MCF 10A (cell line): ENCODE measurements around the gene ZNF117. TPM values are rescaled to one million over a fixed set of nuclear protein-coding genes. Genes with fewer than 3 reads are reported as not detected.

ENCODE experiments used
- BruUV-seq: library from RNA; stranded (reverse); fragments of 400-500 nt; replicated peaks from 2 replicates; lab custom pipeline; 2021; lab: Mats Ljungman, UMichigan
- CTCF ChIA-PET: fragments of 300-600 bp; sonication (Branson Sonifier 250); formaldehyde crosslinking; extraction: SDS; loops from one replicate; lab custom pipeline; 2021; ENCODE audit warnings: antibody characterized with exemption, inconsistent platforms; lab: Yijun Ruan, JAX
- POLR2A ChIA-PET: fragments of 300-600, 350-650 bp; sonication (Branson Sonifier 250); formaldehyde crosslinking; extraction: SDS; loops from one replicate; lab custom pipeline; 2020; ENCODE audit warnings: antibody characterized with exemption, inconsistent platforms; lab: Yijun Ruan, JAX
- DNase-seq: peaks from one replicate; pipeline ENCODE4 v3.0.0-alpha.2; 2018; ENCODE audit not compliant: unreplicated experiment
- H3K27ac Mint-ChIP-seq: one replicate; pipeline ENCODE4 v1.8.0; 2022; ENCODE audit warnings: mild to moderate bottlenecking, low read depth, mixed read lengths; ENCODE audit not compliant: unreplicated experiment
- H3K27me3 Mint-ChIP-seq: one replicate; pipeline ENCODE4 v1.8.0; 2022; ENCODE audit warnings: mixed read lengths; ENCODE audit not compliant: insufficient read depth, unreplicated experiment
- H3K36me3 Mint-ChIP-seq: one replicate; pipeline ENCODE4 v1.8.0; 2022; ENCODE audit warnings: mild to moderate bottlenecking, moderate library complexity, mixed read lengths; ENCODE audit not compliant: insufficient read depth, unreplicated experiment
- H3K4me1 Mint-ChIP-seq: one replicate; pipeline ENCODE4 v1.8.0; 2022; ENCODE audit warnings: mixed read lengths; ENCODE audit not compliant: insufficient read depth, unreplicated experiment
- H3K4me3 Mint-ChIP-seq: one replicate; pipeline ENCODE4 v1.8.0; 2022; ENCODE audit warnings: mild to moderate bottlenecking, moderate library complexity, mixed read lengths; ENCODE audit not compliant: unreplicated experiment
- H3K9me3 Mint-ChIP-seq: one replicate; pipeline ENCODE4 v1.8.0; 2022; ENCODE audit warnings: mixed read lengths; ENCODE audit not compliant: unreplicated experiment
- intact Hi-C: fragments of 100-400 bp; cut with micrococcal nuclease; formaldehyde crosslinking; loops from 2 replicates; pipeline ENCODE4 v1.14.1; 2022
- total RNA-seq: library from RNA; stranded (reverse); gene quantifications from 2 replicates; pipeline ENCODE4 v1.2.3, GENCODE V29; 2022
- TF ChIP-seq, protein P1 (sequence below): fragments of 200-600 bp; IDR thresholded peaks from one replicate; pipeline ENCODE4 v1.8.0; 2022; ENCODE audit warnings: antibody characterized with exemption, mild to moderate bottlenecking; ENCODE audit not compliant: unreplicated experiment

The ZNF117 gene
- total RNA-seq, 1 experiment from 2014 or later = 3.2 TPM

DNA sequence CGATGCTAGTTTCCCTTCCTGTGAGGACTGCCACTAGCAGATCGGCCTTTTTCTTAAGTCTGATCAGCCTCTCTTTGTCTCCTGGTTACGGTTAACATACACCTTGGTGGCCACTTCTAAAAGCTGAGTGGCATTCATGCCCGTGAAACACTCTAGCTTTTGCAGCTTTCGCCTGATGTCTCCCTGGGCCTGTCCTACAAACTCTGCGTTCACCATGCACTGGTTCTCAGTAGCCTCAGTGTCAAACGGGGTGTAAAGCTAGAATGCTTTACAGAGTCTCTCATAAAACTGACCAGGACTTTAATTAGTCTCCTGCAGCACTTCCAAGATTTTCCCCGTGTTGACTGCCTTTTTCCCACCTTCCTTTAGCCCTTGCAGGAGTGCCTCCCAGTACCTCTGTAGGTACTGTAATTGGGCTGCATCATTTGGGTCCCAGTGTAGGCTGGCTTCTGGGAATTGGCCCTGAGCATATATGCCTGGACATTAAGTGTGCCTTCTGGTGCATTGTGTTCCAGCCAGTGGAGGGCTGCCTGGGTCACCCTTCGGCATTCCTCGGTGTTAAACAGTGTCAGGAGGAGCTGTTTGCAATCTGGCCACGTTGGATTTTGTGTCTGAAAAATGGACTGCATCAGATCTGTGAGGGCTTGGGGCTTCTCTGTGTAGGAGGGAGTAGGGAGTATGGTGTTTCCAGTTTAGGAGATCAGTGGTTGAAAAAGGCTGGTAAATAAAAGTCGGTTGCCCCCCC is 6.5 kb upstream of the ZNF117 start:
- Mint-ChIP-seq H3K27ac (no peak overlapping the region), H3K27me3 (no peaks in the 10 kb centered on the region), H3K4me1 (peaks cover 5% of the 10 kb centered on the region), H3K36me3 (peaks cover 27% of the 10 kb centered on the region), H3K4me3 (no peak overlapping the region), H3K9me3 (peaks cover 36% of the 10 kb centered on the region)
- ChIA-PET POLR2A (interaction anchor here (1.3 kb wide), 1 partner anchor 9 kb away, joined by 7 read pairs; the partner anchor contains the start of gene ERV3-1), CTCF (interaction anchor here (0.6 kb wide), 3 partner anchors 40 to 767 kb away, joined by 3 to 4 read pairs (median 3); no protein-coding TSS in a partner anchor)
- intact Hi-C loops = no loop called here
- no TSS peak for BruUV-seq
- DNase-seq = no peak
- TF ChIP-seq, protein P1, sequence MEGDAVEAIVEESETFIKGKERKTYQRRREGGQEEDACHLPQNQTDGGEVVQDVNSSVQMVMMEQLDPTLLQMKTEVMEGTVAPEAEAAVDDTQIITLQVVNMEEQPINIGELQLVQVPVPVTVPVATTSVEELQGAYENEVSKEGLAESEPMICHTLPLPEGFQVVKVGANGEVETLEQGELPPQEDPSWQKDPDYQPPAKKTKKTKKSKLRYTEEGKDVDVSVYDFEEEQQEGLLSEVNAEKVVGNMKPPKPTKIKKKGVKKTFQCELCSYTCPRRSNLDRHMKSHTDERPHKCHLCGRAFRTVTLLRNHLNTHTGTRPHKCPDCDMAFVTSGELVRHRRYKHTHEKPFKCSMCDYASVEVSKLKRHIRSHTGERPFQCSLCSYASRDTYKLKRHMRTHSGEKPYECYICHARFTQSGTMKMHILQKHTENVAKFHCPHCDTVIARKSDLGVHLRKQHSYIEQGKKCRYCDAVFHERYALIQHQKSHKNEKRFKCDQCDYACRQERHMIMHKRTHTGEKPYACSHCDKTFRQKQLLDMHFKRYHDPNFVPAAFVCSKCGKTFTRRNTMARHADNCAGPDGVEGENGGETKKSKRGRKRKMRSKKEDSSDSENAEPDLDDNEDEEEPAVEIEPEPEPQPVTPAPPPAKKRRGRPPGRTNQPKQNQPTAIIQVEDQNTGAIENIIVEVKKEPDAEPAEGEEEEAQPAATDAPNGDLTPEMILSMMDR = no peak

DNA sequence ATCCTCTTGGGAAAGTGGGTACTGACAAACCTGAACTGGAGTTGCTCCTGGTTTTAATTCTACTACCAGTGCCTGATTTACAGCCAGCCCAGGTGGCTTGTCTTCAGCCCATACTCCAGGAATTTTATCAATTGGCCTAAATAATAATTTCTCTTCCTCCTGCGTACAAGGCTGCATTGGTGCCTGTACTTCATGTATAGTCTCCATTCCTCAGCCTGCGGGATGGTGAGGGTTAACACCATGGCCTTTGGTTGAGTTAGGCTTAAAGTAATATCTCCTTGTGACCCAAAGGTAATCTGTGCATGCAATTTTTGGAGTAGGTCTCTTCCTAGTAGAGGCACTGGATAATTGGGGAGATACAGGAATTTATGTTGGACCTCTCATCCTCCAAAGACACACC is 5.5 kb upstream of the ZNF117 start:
- H3K4me1 Mint-ChIP-seq = peaks cover 5% of the 10 kb centered on the region
- TF ChIP-seq, protein P1 = no peak
- no peak overlapping the region for H3K27ac Mint-ChIP-seq
- ChIA-PET POLR2A (no interaction called here), CTCF (no interaction called here)
- H3K9me3 Mint-ChIP-seq = peaks cover 36% of the 10 kb centered on the region
- H3K4me3 Mint-ChIP-seq = no peak overlapping the region
- no peaks in the 10 kb centered on the region for H3K27me3 Mint-ChIP-seq
- H3K36me3 Mint-ChIP-seq = peaks cover 29% of the 10 kb centered on the region
- BruUV-seq = no TSS peak
- intact Hi-C loops = no loop called here
- DNase-seq = no peak

DNA sequence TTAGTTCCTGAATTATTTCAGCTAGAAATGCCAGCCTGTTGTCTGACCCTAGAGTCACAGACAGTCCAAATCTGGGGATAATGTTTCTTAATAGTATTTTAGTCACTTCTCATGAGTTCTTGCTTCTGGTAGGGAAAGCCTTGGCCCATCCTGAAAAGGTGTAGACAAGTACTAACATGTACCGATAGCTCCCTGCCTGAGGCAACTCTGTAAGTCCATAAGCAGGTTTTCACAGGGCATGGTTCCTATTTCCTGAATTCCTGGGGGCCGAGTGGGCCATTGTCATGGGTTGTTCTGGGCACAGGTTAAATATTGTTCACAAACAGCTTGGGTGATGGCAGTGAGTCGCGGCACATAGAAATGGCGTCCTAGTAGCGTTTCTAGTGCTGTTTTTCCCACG is 3.1 kb upstream of the ZNF117 start:
- Mint-ChIP-seq H3K36me3 (peaks cover 16% of the 10 kb centered on the region), H3K27me3 (no peaks in the 10 kb centered on the region)

DNA sequence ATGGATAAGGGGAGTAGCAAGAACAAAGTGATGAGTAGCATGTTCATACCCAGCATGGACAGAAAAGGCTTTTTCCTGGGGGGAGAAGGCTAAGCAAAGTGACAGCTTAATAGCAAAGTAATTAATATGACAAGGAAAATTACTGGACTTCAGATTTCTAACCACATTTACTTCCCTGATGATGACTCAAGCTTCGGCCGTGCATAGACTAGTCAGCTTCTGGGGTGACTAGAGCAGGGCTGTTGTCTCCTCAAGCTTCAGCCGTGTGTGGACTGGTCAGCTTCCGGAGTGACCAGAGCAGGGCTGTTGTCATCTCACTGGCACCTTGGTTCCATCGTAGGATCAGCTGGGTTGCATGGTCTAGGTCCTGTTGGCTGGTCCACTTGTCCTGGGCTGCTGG is 2.1 kb upstream of the ZNF117 start:
- no peak for DNase-seq
- peaks cover 42% of the 10 kb centered on the region for H3K9me3 Mint-ChIP-seq
- CTCF ChIA-PET = interaction anchor here (1.0 kb wide), 1 partner anchor 314 kb away, joined by 3 read pairs; no protein-coding TSS in a partner anchor
- no peaks in the 10 kb centered on the region for H3K4me1 Mint-ChIP-seq
- H3K27me3 Mint-ChIP-seq = no peaks in the 10 kb centered on the region
- peaks cover 13% of the 10 kb centered on the region for H3K36me3 Mint-ChIP-seq
- no TSS peak for BruUV-seq
- intact Hi-C loops = no loop called here
- H3K4me3 Mint-ChIP-seq = no peak overlapping the region
- TF ChIP-seq, protein P1 = no peak
- no peak overlapping the region for H3K27ac Mint-ChIP-seq
- POLR2A ChIA-PET = no interaction called here

More for the DNA sequence above, 3.1 kb upstream of the ZNF117 start:
- no peaks in the 10 kb centered on the region for H3K4me1 Mint-ChIP-seq
- no peak overlapping the region for H3K4me3 Mint-ChIP-seq
- intact Hi-C loops = no loop called here
- ChIA-PET CTCF (interaction anchor here (1.2 kb wide), 1 partner anchor 42 kb away, joined by 3 read pairs; no protein-coding TSS in a partner anchor), POLR2A (interaction anchor here (0.6 kb wide), 1 partner anchor 273 kb away, joined by 3 read pairs; no protein-coding TSS in a partner anchor)
- TF ChIP-seq, protein P1 = no peak
- no peak for DNase-seq
- peaks cover 40% of the 10 kb centered on the region for H3K9me3 Mint-ChIP-seq
- BruUV-seq = no TSS peak
- H3K27ac Mint-ChIP-seq = no peak overlapping the region
